Endothelial cell (in vitro differentiated cells): ENCODE results near the gene NMNAT2. TPM values are rescaled to one million over a fixed set of nuclear protein-coding genes. Genes with fewer than 3 reads are reported as not detected.

Experiments
- DNase-seq: peaks from one replicate; pipeline ENCODE4 v3.0.0; 2021; ENCODE audit warnings: low spot score
- H3K27ac Mint-ChIP-seq: one replicate; pipeline ENCODE4 v1.8.0; 2021; ENCODE audit warnings: mixed read lengths, inconsistent platforms; ENCODE audit not compliant: unreplicated experiment
- H3K27me3 Mint-ChIP-seq: one replicate; pipeline ENCODE4 v1.8.0; 2021; ENCODE audit warnings: mild to moderate bottlenecking, moderate library complexity, mixed read lengths, inconsistent platforms; ENCODE audit not compliant: unreplicated experiment
- H3K36me3 Mint-ChIP-seq: one replicate; pipeline ENCODE4 v1.8.0; 2021; ENCODE audit warnings: mild to moderate bottlenecking, low read depth, mixed read lengths, inconsistent platforms; ENCODE audit not compliant: unreplicated experiment
- H3K4me1 Mint-ChIP-seq: one replicate; pipeline ENCODE4 v1.8.0; 2021; ENCODE audit warnings: mild to moderate bottlenecking, mixed read lengths, inconsistent platforms; ENCODE audit not compliant: unreplicated experiment
- H3K4me3 Mint-ChIP-seq: one replicate; pipeline ENCODE4 v1.8.0; 2021; ENCODE audit warnings: mild to moderate bottlenecking, mixed read lengths, inconsistent platforms; ENCODE audit not compliant: unreplicated experiment
- H3K9me3 Mint-ChIP-seq: one replicate; pipeline ENCODE4 v1.8.0; 2021; ENCODE audit warnings: mixed read lengths, inconsistent platforms; ENCODE audit not compliant: unreplicated experiment
- CTCF ChIP-seq: fragments of 200-600 bp; sonication (generic); IDR thresholded peaks from one replicate; pipeline ENCODE4 v1.5.0; 2021; ENCODE audit warnings: antibody characterized with exemption; ENCODE audit not compliant: unreplicated experiment
- total RNA-seq: library from RNA; stranded (reverse); fragmentation: NEBNext Ultra II Directional; extraction: Animal tissue kit (Norgen Biotek cat#: 25700); gene quantifications from one replicate; pipeline ENCODE4 v1.2.1, GENCODE V29; 2021; ENCODE audit not compliant: unreplicated experiment

NMNAT2 gene
- total RNA-seq, 1 donor from 2014 or later: 1.7 TPM

- DNase-seq: no peak
- Mint-ChIP-seq H3K36me3 (no peaks in the 10 kb centered on the region), H3K27me3 (no peaks in the 10 kb centered on the region), H3K9me3 (no peaks in the 10 kb centered on the region), H3K4me1 (peaks cover 23% of the 10 kb centered on the region), H3K27ac (no peak overlapping the region), H3K4me3 (no peak overlapping the region)
- no peak for TF ChIP-seq CTCF
Measured at GRCh38 chr1:183370399-183371058, 47.7 kb downstream of the NMNAT2 start.

- Mint-ChIP-seq H3K4me3 (no peak overlapping the region), H3K27me3 (no peaks in the 10 kb centered on the region), H3K4me1 (peaks cover 15% of the 10 kb centered on the region), H3K9me3 (no peaks in the 10 kb centered on the region), H3K36me3 (no peaks in the 10 kb centered on the region), H3K27ac (no peak overlapping the region)
- no peak for TF ChIP-seq CTCF
- no peak for DNase-seq
Measured at GRCh38 chr1:183368213-183369108, 49.7 kb downstream of the NMNAT2 start.

GRCh38 chr1:183366116-183366515 is 52.1 kb downstream of the NMNAT2 start:
- H3K27me3 Mint-ChIP-seq: no peaks in the 10 kb centered on the region
- DNase-seq: no peak
- H3K4me1 Mint-ChIP-seq: peaks cover 15% of the 10 kb centered on the region
- TF ChIP-seq CTCF: no peak
- H3K36me3 Mint-ChIP-seq: no peaks in the 10 kb centered on the region
- H3K9me3 Mint-ChIP-seq: no peaks in the 10 kb centered on the region
- no peak overlapping the region for H3K27ac Mint-ChIP-seq
- H3K4me3 Mint-ChIP-seq: no peak overlapping the region

- no peaks in the 10 kb centered on the region for H3K9me3 Mint-ChIP-seq
- H3K36me3 Mint-ChIP-seq: no peaks in the 10 kb centered on the region
- no peak overlapping the region for H3K4me3 Mint-ChIP-seq
- no peak for TF ChIP-seq CTCF
- H3K4me1 Mint-ChIP-seq: peaks cover 12% of the 10 kb centered on the region
- H3K27ac Mint-ChIP-seq: no peak overlapping the region
- no peaks in the 10 kb centered on the region for H3K27me3 Mint-ChIP-seq
- no peak for DNase-seq
Measured at GRCh38 chr1:183365676-183366075, 52.5 kb downstream of the NMNAT2 start.

GRCh38 chr1:183365093-183365492 is 53.1 kb downstream of the NMNAT2 start:
- DNase-seq: no peak
- no peaks in the 10 kb centered on the region for H3K9me3 Mint-ChIP-seq
- no peak overlapping the region for H3K27ac Mint-ChIP-seq
- no peak overlapping the region for H3K4me3 Mint-ChIP-seq
- H3K27me3 Mint-ChIP-seq: no peaks in the 10 kb centered on the region
- H3K36me3 Mint-ChIP-seq: no peaks in the 10 kb centered on the region
- no peak for TF ChIP-seq CTCF
- peaks cover 7% of the 10 kb centered on the region for H3K4me1 Mint-ChIP-seq
